PC-3 (cell line): ENCODE data around the gene PHRF1. TPM values are rescaled to one million over a fixed set of nuclear protein-coding genes. Genes with fewer than 3 reads are reported as not detected.

Experiments used
- ATAC-seq: fragments of 200-7000 bp; cut with Tn5 transposase; 2 replicates; pipeline ENCODE4 v1.9.1; 2020; ENCODE audit warnings: mild to moderate bottlenecking, moderate library complexity
- BruUV-seq: library from RNA; stranded (reverse); fragments of 400-500 nt; replicated peaks from 2 replicates; lab custom pipeline; 2021; lab: Mats Ljungman, UMichigan
- CTCF ChIA-PET: fragments of 300-600 bp; sonication (Branson Sonifier 250); formaldehyde crosslinking; loops from one replicate; lab custom pipeline; 2022; ENCODE audit warnings: antibody characterized with exemption; lab: Charles Lee
- POLR2A ChIA-PET: fragments of 300-600 bp; sonication (Branson Sonifier 250); formaldehyde crosslinking; loops from one replicate; lab custom pipeline; 2022; ENCODE audit warnings: antibody characterized with exemption; ENCODE audit not compliant: unreplicated experiment; lab: Charles Lee
- DNase-seq: peaks from one replicate; pipeline ENCODE4 v3.0.0-alpha.2; 2015
- H2AFZ ChIP-seq: fragments of 300-600 bp; sonication (generic); 2 replicates; pipeline ENCODE4 v1.6.0; 2016; ENCODE audit warnings: antibody characterized with exemption, low read length
- H3F3A ChIP-seq: fragments of 300-600 bp; sonication (generic); one replicate; pipeline ENCODE4 v1.6.0; 2017; ENCODE audit warnings: antibody characterized with exemption, low read length, control low read depth, mild to moderate bottlenecking; ENCODE audit not compliant: unreplicated experiment
- H3K27ac ChIP-seq: fragments of 300-600 bp; sonication (generic); 2 replicates; pipeline ENCODE4 v1.5.1; 2016; ENCODE audit warnings: mild to moderate bottlenecking, low read length
- H3K27me3 ChIP-seq: fragments of 300-600 bp; sonication (generic); 2 replicates; pipeline ENCODE4 v1.6.1; 2016; ENCODE audit warnings: low read length, mixed read lengths
- H3K36me3 ChIP-seq: fragments of 300-600 bp; sonication (generic); 2 replicates; pipeline ENCODE4 v1.6.1; 2016; ENCODE audit warnings: low read depth, mixed run types, low read length, mixed read lengths
- H3K4me1 ChIP-seq: fragments of 300-600 bp; sonication (generic); 2 replicates; pipeline ENCODE4 v1.5.1; 2016; ENCODE audit warnings: low read length; ENCODE audit not compliant: insufficient read depth
- H3K4me2 ChIP-seq: fragments of 300-600 bp; sonication (generic); 2 replicates; pipeline ENCODE4 v1.6.0; 2016; ENCODE audit warnings: low read length
- H3K4me3 ChIP-seq: fragments of 300-600 bp; sonication (generic); 2 replicates; pipeline ENCODE4 v1.5.1; 2016; ENCODE audit warnings: mild to moderate bottlenecking, low read length, mixed read lengths
- H3K79me2 ChIP-seq: fragments of 300-600 bp; sonication (generic); 2 replicates; pipeline ENCODE4 v1.6.1; 2017; ENCODE audit warnings: low read length, mixed read lengths
- H3K9ac ChIP-seq: fragments of 300-600 bp; sonication (generic); 2 replicates; pipeline ENCODE4 v1.6.0; 2016; ENCODE audit warnings: mild to moderate bottlenecking, low read length
- H3K9me2 ChIP-seq: fragments of 300-600 bp; sonication (generic); replicated peaks from 2 replicates; pipeline ENCODE4 v1.6.1; 2016; ENCODE audit warnings: mixed run types, low read length, mixed read lengths
- H3K9me3 ChIP-seq: fragments of 300-600 bp; sonication (generic); 2 replicates; pipeline ENCODE4 v1.6.1; 2016; ENCODE audit warnings: low read length, mixed read lengths
- H4K20me1 ChIP-seq: fragments of 300-600 bp; sonication (generic); 2 replicates; pipeline ENCODE4 v1.6.1; 2016; ENCODE audit warnings: low read length, mixed read lengths
- CTCF ChIP-seq: fragments of 300-600 bp; sonication (generic); conservative IDR thresholded peaks from 2 replicates; pipeline ENCODE4 v1.5.1; 2017; ENCODE audit warnings: antibody characterized with exemption, low read depth, mild to moderate bottlenecking, low read length
- EZH2 ChIP-seq: fragments of 300-600 bp; sonication (generic); IDR thresholded peaks from one replicate; pipeline ENCODE4 v1.6.1; 2017; ENCODE audit warnings: antibody characterized with exemption, mild to moderate bottlenecking, low read length; ENCODE audit not compliant: unreplicated experiment
- EZH2phosphoT487 ChIP-seq: fragments of 300-600 bp; sonication (generic); IDR thresholded peaks from 2 replicates; pipeline ENCODE4 v1.6.1; 2018; ENCODE audit warnings: mild to moderate bottlenecking, antibody characterized with exemption, low read length, borderline replicate concordance
- intact Hi-C: fragments of 100-400 bp; cut with micrococcal nuclease; formaldehyde crosslinking; loops from 2 replicates; pipeline ENCODE4 v1.9.0; 2023
- total RNA-seq: library from RNA; depleted of rRNA; stranded (reverse); fragments of >200 nt; gene quantifications from 2 replicates; pipeline ENCODE4 v1.2.3, GENCODE V29; 2014

Gene PHRF1
- total RNA-seq, 1 experiment from 2014 or later, result 41.4 TPM

GRCh38 chr11:574632-575312 is 1.5 kb upstream of the PHRF1 start:
- Histone ChIP-seq H3K4me3 (peak overlapping the region; percentile 97), H3K27me3 (no peaks in the 10 kb centered on the region), H3K27ac (no peak overlapping the region), H3K36me3 (peaks cover 3% of the 10 kb centered on the region; the same call in 1 of the 2 replicates), H3K79me2 (peaks cover 45% of the 10 kb centered on the region), H3K4me2 (peak overlapping the region; percentile 99), H3K9me3 (no peaks in the 10 kb centered on the region), H3K9ac (peak overlapping the region; percentile 74), H3K4me1 (peaks cover 24% of the 10 kb centered on the region), H3F3A (no peaks in the 10 kb centered on the region), H3K9me2 (no peaks in the 10 kb centered on the region), H2AFZ (peak overlapping the region; percentile 97), H4K20me1 (peaks cover 30% of the 10 kb centered on the region)
- DNase-seq (no peak), ATAC-seq (no peak; the same call in 1 of the 2 replicates)
- BruUV-seq, result no TSS peak
- POLR2A ChIA-PET, result no interaction called here
- no peak for TF ChIP-seq EZH2phosphoT487
- no peak for TF ChIP-seq CTCF
- TF ChIP-seq EZH2, result no peak
- intact Hi-C loops, result no loop called here
- CTCF ChIA-PET, result no interaction called here

GRCh38 chr11:575313-575995 is 816 bp upstream of the PHRF1 start:
- peaks cover 3% of the 10 kb centered on the region; the same call in 1 of the 2 replicates for H3K36me3 ChIP-seq
- TSS peak; percentile 61 for BruUV-seq
- no peaks in the 10 kb centered on the region for H3K9me3 ChIP-seq
- H2AFZ ChIP-seq, result peak overlapping the region; percentile 97
- H3K4me1 ChIP-seq, result peaks cover 24% of the 10 kb centered on the region
- peaks cover 37% of the 10 kb centered on the region for H4K20me1 ChIP-seq
- TF ChIP-seq EZH2phosphoT487 (no peak), CTCF (no peak), EZH2 (no peak)
- no peaks in the 10 kb centered on the region for H3K9me2 ChIP-seq
- intact Hi-C loops, result no loop called here
- no peaks in the 10 kb centered on the region for H3F3A ChIP-seq
- no peaks in the 10 kb centered on the region for H3K27me3 ChIP-seq
- ChIA-PET CTCF (no interaction called here), POLR2A (interaction anchor here (0.5 to 1.0 kb wide), 7 partner anchors 14 to 242 kb away, joined by 3 to 7 read pairs (median 4); partner anchors contain the start of gene RNH1)
- DNase-seq (peak; percentile 59), ATAC-seq (peak; percentile 54)
- H3K27ac ChIP-seq, result no peak overlapping the region
- peak overlapping the region; percentile 99 for H3K4me2 ChIP-seq
- peak overlapping the region; percentile 74 for H3K9ac ChIP-seq
- peak overlapping the region; percentile 97 for H3K4me3 ChIP-seq
- H3K79me2 ChIP-seq, result peaks cover 51% of the 10 kb centered on the region
